ENCODE measurements around the gene SLC38A8. TPM values are rescaled to one million over a fixed set of nuclear protein-coding genes. Genes with fewer than 3 reads are reported as not detected.

The SLC38A8 gene
- total RNA-seq, 3 donors from 2014 or later (not counting 1 experiment from before 2014, with no cell fraction given): not detected

DNA sequence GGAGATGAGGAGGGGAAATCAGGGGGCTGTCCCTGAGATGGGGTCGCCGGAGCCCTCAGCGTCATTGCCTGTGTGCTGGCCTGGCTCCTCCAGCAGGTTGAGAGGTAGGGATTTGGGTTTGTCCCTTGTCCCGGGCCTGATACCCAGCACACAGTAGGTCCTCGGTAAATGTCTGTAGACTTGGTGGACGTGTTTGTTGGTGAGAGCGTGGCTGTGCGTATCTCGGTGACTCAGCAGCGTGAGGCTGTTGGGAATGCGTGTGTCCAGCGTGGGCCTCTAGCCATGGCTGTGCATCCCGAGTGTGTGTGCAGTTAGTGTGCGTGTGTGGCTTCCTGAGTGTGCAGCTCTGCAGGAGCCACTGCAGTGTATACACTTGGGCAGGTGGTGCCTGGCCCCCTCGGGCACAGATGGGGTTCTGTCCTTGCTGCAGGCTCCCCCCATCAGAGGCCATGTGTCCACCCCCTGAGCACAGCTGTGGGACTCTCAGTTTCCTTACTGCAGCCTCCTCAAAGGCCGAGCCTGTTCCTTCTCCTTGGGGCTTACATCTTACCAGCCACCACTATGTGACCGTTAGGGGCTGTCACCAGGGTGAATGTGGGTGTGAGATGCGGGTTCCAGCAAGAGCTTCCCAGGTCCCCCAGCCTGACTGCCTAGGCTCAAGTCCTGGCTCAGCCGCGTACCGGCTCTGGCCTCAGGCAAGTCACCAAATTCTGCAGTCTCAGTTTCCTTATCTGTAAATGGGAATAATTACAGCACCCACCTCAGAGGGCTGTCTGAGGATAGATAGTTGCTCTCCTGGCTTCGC is 68.8 kb downstream of the SLC38A8 start:
- H3K9me3 ChIP-seq (ENCODE audit: control insufficient read depth, insufficient read depth, low read length): peaks cover 5% of the 10 kb centered on the region
- H3K4me3 ChIP-seq (ENCODE audit: low read length): no peak overlapping the region
- ATAC-seq (no peak), DNase-seq (no peak)
- TF ChIP-seq, protein P1, sequence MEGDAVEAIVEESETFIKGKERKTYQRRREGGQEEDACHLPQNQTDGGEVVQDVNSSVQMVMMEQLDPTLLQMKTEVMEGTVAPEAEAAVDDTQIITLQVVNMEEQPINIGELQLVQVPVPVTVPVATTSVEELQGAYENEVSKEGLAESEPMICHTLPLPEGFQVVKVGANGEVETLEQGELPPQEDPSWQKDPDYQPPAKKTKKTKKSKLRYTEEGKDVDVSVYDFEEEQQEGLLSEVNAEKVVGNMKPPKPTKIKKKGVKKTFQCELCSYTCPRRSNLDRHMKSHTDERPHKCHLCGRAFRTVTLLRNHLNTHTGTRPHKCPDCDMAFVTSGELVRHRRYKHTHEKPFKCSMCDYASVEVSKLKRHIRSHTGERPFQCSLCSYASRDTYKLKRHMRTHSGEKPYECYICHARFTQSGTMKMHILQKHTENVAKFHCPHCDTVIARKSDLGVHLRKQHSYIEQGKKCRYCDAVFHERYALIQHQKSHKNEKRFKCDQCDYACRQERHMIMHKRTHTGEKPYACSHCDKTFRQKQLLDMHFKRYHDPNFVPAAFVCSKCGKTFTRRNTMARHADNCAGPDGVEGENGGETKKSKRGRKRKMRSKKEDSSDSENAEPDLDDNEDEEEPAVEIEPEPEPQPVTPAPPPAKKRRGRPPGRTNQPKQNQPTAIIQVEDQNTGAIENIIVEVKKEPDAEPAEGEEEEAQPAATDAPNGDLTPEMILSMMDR (IDR thresholded peaks at IDR 0.05): no peak
- H3K9me3 Mint-ChIP-seq: no peaks in the 10 kb centered on the region
- 80% methylated on average over 22 of the region's 22 CpGs for WGBS (ENCODE audit: insufficient coverage)
- H3K4me1 Mint-ChIP-seq: no peaks in the 10 kb centered on the region
- no peak overlapping the region for H3K27ac ChIP-seq (ENCODE audit: low read length)
- H3K4me3 Mint-ChIP-seq: no peak overlapping the region
- no peak overlapping the region for H3K27ac Mint-ChIP-seq
- H3K36me3 ChIP-seq (ENCODE audit: control insufficient read depth, insufficient read depth, low read length): no peaks in the 10 kb centered on the region
- no peaks in the 10 kb centered on the region for H3K4me1 ChIP-seq (ENCODE audit: control insufficient read depth, insufficient read depth, low read length)
- intact Hi-C loops (cut with micrococcal nuclease): no loop called here
- H3K27me3 ChIP-seq (ENCODE audit: control insufficient read depth, insufficient read depth, low read length): peaks cover 5% of the 10 kb centered on the region
- peaks cover 0 to 10% of the 10 kb centered on the region in 2 donors for H3K27me3 Mint-ChIP-seq (ENCODE audit: low read depth in 2 of 2)
- no peaks in the 10 kb centered on the region for H3K36me3 Mint-ChIP-seq

DNA sequence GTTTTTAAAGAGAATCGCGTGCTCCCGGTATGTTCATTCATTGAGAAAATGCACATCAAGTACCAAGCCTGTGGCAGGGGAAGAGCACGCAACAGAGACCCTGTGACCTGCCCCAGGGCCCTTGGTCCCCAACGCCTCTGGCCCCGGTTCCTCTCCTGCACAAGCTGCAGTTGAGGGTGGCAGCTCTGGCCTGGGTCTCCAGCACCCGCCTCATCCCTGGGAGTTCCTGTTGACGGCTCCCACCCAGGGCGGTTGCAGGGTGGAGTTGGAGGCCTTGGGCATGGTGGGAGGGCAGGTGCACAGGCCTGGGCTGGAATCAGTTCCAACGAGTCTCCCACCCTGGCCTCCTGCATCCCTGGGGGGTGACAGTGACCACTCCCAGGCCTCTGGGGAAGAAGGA is 69.5 kb downstream of the SLC38A8 start:
- no peak for ATAC-seq
- peaks cover 0 to 10% of the 10 kb centered on the region in 2 donors for H3K27me3 Mint-ChIP-seq (ENCODE audit: low read depth in 2 of 2)
- H3K27ac ChIP-seq (ENCODE audit: low read length): no peak overlapping the region
- intact Hi-C loops (cut with micrococcal nuclease): no loop called here
- H3K36me3 Mint-ChIP-seq: no peaks in the 10 kb centered on the region
- no peak overlapping the region for H3K4me3 ChIP-seq (ENCODE audit: low read length)
- no peaks in the 10 kb centered on the region for H3K9me3 Mint-ChIP-seq
- DNase-seq: no peak
- H3K4me3 Mint-ChIP-seq: no peak overlapping the region
- H3K27ac Mint-ChIP-seq: no peak overlapping the region
- TF ChIP-seq, protein P1 (IDR thresholded peaks at IDR 0.05): no peak
- no peaks in the 10 kb centered on the region for H3K36me3 ChIP-seq (ENCODE audit: control insufficient read depth, insufficient read depth, low read length)
- no peaks in the 10 kb centered on the region for H3K4me1 ChIP-seq (ENCODE audit: control insufficient read depth, insufficient read depth, low read length)
- peaks cover 5% of the 10 kb centered on the region for H3K27me3 ChIP-seq (ENCODE audit: control insufficient read depth, insufficient read depth, low read length)
- 84% methylated on average over 10 of the region's 10 CpGs for WGBS (ENCODE audit: insufficient coverage)
- H3K9me3 ChIP-seq (ENCODE audit: control insufficient read depth, insufficient read depth, low read length): no peaks in the 10 kb centered on the region
- no peaks in the 10 kb centered on the region for H3K4me1 Mint-ChIP-seq

DNA sequence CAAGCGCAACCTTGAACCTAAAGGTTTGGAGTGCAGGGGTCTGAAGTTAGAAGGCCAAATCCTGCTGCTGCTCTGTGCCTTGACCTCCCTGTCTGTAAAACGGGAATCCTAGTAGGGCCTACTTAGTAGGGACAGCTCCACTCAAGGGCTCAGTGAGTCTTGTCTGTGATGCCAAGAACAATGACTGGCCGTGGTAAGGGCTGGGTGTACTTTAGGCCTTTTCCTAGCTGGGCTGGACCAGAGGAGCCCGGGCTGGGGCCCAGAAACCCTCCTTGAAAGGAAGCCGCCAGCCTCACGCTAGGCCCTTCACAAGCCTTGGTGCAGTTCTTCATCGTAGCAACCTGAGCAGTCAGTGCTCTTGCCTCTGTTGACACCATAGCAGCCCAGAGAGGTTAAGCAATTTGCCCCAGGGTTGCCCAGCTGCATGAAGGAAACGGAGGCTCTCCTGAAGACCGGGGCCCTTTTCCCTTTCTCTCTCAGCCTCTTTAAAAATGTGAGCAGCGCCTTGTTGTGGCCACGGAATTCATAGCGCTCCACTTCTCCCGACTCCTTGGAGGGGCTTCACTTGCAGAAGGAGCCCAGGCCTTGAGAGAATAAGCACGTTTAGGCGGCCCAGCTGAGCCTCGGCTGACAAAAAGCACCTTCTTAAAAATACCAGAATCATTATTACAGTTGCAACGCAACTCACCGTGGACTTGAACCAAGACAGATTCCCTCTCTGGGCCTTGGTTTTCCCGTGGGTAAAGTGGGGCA is 70.2 kb downstream of the SLC38A8 start:
- H3K36me3 Mint-ChIP-seq: no peaks in the 10 kb centered on the region
- H3K36me3 ChIP-seq (ENCODE audit: control insufficient read depth, insufficient read depth, low read length): no peaks in the 10 kb centered on the region
- peaks cover 8% of the 10 kb centered on the region for H3K27me3 ChIP-seq (ENCODE audit: control insufficient read depth, insufficient read depth, low read length)
- H3K27ac ChIP-seq (ENCODE audit: low read length): no peak overlapping the region
- ATAC-seq (no peak), DNase-seq (no peak)
- H3K27me3 Mint-ChIP-seq (ENCODE audit: low read depth in 2 of 2): peaks cover 0 to 14% of the 10 kb centered on the region in 2 donors
- peaks cover 0 to 5% of the 10 kb centered on the region in 2 donors for H3K4me1 Mint-ChIP-seq
- no peak overlapping the region for H3K27ac Mint-ChIP-seq
- H3K4me3 Mint-ChIP-seq: no peak overlapping the region
- H3K4me1 ChIP-seq (ENCODE audit: control insufficient read depth, insufficient read depth, low read length): no peaks in the 10 kb centered on the region
- TF ChIP-seq, protein P1 (IDR thresholded peaks at IDR 0.05): no peak
- H3K9me3 Mint-ChIP-seq: no peaks in the 10 kb centered on the region
- no peak overlapping the region for H3K4me3 ChIP-seq (ENCODE audit: low read length)
- 86% methylated on average over 19 of the region's 19 CpGs for WGBS (ENCODE audit: insufficient coverage)
- intact Hi-C loops (cut with micrococcal nuclease): no loop called here
- no peaks in the 10 kb centered on the region for H3K9me3 ChIP-seq (ENCODE audit: control insufficient read depth, insufficient read depth, low read length)
